ENCODE measurements around the gene MORN1.
"Not testable (repeated sequence)": the region's sequence is repeated elsewhere in the genome, so short reads cannot be mapped to it uniquely, and the experiment has no call there.

Gene MORN1

GRCh38 chr1:2391041-2391930, at the start of gene MORN1, which contains the start of gene RER1:
Gene MORN1 (minus strand): TSS chr1:2391554. CDS start chr1:2391533, 21 bp downstream.
Gene RER1 (plus strand): TSS chr1:2391841. CDS start chr1:2395791, 3,950 bp downstream.
- peak; percentile 99 for DNase-seq (ENCODE audit: low spot score)

- DNase-seq (ENCODE audit: low spot score), result not testable (repeated sequence)
Observed at GRCh38 chr1:2440346-2440745, 49.0 kb upstream of the MORN1 start.

GRCh38 chr1:2439369-2439768, 48.0 kb upstream of the MORN1 start:
- DNase-seq (ENCODE audit: low spot score), result no peak

- DNase-seq (ENCODE audit: low spot score), result no peak
Observed at GRCh38 chr1:2438641-2439040, 47.3 kb upstream of the MORN1 start.

- DNase-seq (ENCODE audit: low spot score), result no peak
Observed at GRCh38 chr1:2438038-2438437, 46.7 kb upstream of the MORN1 start.

GRCh38 chr1:2437617-2438016, 46.3 kb upstream of the MORN1 start:
- DNase-seq (ENCODE audit: low spot score), result no peak

GRCh38 chr1:2436876-2437275, 45.5 kb upstream of the MORN1 start:
- no peak for DNase-seq (ENCODE audit: low spot score)

- no peak for DNase-seq (ENCODE audit: low spot score)
Observed at GRCh38 chr1:2435746-2436355, 44.5 kb upstream of the MORN1 start.

- DNase-seq (ENCODE audit: low spot score), result no peak
Observed at GRCh38 chr1:2435091-2435490, 43.7 kb upstream of the MORN1 start.

- no peak for DNase-seq (ENCODE audit: low spot score)
Observed at GRCh38 chr1:2433936-2434655, 42.7 kb upstream of the MORN1 start.

- DNase-seq (ENCODE audit: low spot score), result no peak
Observed at GRCh38 chr1:2433196-2433595, 41.8 kb upstream of the MORN1 start.

GRCh38 chr1:2432441-2432844, 41.1 kb upstream of the MORN1 start:
- no peak for DNase-seq (ENCODE audit: low spot score)

- no peak for DNase-seq (ENCODE audit: low spot score)
Observed at GRCh38 chr1:2431518-2431917, 40.2 kb upstream of the MORN1 start.

- DNase-seq (ENCODE audit: low spot score), result no peak
Observed at GRCh38 chr1:2431103-2431502, 39.7 kb upstream of the MORN1 start.

- DNase-seq (ENCODE audit: low spot score), result no peak
Observed at GRCh38 chr1:2430592-2430973, 39.2 kb upstream of the MORN1 start.

GRCh38 chr1:2429780-2430591, 38.6 kb upstream of the MORN1 start:
- no peak for DNase-seq (ENCODE audit: low spot score)

- DNase-seq (ENCODE audit: low spot score), result no peak
Observed at GRCh38 chr1:2428490-2428889, 37.1 kb upstream of the MORN1 start.

- no peak for DNase-seq (ENCODE audit: low spot score)
Observed at GRCh38 chr1:2427976-2428375, 36.6 kb upstream of the MORN1 start.

- no peak for DNase-seq (ENCODE audit: low spot score)
Observed at GRCh38 chr1:2427051-2427450, 35.7 kb upstream of the MORN1 start.

- no peak for DNase-seq (ENCODE audit: low spot score)
Observed at GRCh38 chr1:2426540-2426939, 35.2 kb upstream of the MORN1 start.

GRCh38 chr1:2425892-2426291, 34.5 kb upstream of the MORN1 start:
- no peak for DNase-seq (ENCODE audit: low spot score)

GRCh38 chr1:2422523-2422922, 31.2 kb upstream of the MORN1 start:
- no peak for DNase-seq (ENCODE audit: low spot score)
